ENCODE results near the gene PAX3.

The PAX3 gene

DNA sequence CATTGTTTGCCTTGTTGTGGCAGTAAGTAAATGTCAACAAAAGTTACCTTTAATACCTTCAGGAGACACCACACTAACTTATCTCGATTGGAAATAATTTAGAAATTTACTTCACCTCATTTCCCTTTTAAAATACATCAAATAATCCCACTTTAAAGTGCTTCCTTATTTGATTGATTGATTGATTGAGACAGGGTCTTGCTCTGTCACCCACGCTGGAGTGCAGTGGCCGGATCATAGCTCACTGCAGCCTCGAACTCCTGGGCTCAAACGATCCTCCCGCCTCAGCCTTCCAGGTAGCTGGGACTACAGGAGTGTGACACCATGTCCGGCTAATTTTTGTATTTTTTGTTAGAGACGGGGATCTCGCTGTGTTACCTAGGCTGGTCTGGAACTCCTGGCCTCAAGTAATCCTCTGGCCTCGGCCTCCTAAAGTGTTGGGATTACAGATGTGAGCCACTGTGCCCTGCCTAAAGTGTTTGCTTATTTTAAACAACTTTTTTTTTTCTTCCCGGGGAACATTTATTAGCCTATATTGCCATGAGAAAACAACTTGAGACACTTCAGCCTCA, 12.0 kb upstream of the PAX3 start:
- no peak for DNase-seq (ENCODE audit: low spot score)

DNA sequence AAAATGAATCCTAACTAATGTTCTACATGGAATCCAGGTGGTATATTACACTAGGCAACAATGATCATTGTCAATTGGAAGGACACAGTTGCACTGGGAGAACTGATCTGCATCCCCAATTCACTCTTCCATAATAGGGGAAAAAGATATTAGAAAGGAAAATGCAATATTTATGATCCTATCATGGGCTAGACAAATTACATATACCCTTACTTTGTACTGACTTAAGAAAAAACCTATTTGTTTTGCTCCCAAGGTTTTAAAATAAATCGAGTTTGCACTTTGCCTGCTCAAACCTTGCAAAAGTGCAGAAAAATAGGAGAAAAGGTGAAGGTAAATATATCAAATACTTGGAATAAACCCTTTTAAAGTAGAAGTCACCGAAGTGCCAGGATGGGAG, 11.0 kb upstream of the PAX3 start:
- no peak for DNase-seq (ENCODE audit: low spot score)

DNA sequence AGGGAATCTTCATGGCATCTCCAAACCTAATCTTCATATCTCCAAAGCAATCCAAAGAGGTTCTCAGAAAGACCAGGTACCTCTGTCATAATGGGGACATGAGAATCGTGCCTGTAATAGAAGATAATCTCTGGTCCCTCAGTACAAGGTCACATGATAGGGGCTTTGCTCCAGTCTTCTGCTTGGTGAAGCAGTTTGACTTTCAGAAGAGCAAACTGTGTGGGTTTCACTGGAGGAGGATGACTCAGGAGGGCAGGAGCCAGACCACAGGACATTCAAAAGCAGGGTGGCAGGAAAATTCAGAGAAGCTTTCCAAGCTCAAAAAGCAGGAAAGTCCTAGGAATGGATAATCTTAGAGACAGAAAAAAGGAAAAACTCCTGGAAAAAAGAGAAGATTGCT, 10.6 kb upstream of the PAX3 start:
- no peak for DNase-seq (ENCODE audit: low spot score)

DNA sequence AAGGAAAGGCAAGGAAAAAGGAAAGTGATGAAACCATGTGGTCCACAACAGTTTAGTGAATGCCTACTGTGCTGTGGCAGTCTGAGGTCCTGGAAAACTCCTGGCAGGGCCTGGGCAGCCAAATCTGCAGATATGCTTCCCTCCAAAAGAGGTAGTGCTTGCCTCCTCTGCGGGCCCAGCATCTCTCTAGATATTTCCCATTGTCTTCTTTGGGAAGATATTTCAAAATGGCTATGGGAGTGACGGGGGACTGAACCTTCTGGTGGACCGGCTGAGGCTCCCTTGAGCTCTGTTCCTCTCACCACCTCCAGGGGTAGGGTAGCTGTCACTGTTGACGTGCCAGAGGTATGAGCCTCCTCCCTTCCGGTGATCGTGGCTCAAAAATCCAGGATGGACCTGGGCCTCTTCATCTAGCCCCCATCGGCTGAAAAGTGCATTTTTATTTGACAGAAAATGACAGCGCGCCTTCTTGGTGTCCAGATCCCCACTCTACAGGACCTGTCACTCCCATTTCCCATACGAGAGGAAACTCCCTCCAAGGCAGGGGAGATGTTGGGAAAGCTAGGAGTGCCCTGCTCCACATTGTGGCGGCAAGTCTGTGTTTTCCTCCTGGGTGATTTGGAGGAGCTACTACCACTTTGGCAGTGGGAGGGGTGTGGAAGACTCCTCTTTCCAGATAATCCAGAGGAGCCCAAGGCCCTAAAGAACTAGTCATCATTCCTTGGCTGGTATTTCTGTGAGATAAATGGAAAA, 9.4 kb upstream of the PAX3 start:
- no peak for DNase-seq (ENCODE audit: low spot score)

DNA sequence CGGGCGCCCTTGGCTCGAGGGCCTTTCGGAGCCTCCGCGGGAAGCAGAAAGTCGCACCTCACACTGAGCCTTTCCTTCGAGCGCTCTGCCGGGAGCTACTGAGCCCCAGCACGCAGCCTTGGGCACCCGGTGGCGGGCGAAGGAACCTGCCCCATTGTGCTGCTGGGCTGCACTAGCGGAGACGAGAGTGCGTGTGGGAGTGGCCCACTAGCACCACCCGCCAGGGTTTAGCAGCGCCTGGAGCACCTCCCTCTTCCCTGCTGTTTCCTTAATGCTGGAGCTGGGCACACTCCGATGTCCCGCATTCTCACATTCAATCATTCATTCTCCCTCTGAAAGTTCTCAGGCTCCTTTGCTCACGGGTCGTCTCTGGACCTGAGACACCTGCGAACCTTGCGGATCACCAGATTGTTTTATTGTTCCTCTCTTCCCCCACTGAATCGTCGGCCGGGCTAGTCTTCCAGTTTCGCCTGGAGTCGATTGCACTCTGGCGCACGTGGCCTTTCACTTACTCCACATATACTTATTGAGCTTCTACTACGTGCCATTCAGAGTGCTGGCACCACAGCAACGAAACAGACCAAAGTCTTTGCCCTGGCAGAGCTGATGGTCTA, 8.5 kb upstream of the PAX3 start:
- peak; percentile 27 for DNase-seq (ENCODE audit: low spot score)

DNA sequence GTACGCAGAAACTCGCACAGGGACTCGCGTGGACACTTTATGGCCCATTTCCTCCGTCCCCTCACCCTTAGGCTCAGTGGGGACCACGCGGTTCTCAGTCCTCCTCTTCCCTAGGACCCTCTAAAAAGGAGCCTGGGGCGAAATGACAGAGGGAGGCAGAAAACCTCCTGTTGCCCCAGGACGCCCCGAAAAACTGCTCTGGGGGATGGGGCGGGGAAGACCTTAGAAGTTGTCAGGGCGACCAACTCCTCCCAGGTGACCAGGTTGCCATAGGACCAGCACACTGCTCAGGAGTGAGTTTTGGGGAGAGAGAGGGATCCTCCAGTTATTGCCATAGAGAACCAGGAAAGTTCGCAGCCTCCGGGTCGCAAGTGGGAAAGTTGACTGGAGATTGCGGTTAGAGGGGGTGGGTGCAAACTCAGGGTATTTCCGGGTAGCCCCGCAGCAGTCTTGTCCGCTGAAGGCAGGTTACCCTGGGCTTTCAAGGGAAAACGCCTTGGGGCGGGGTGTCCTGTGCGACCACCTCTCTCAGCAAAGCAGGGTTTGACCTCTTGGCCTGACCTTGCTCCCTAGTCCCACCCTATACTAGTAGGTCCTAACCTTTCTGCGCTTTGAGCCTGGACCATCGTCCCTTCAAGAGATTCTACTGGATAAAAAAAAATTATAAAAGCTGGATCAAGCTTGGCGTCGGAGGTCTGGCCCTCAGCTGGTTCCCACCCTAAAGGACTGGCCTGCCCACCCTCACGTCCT, 7.8 kb upstream of the PAX3 start:
- DNase-seq (ENCODE audit: low spot score) = peak; percentile 2

DNA sequence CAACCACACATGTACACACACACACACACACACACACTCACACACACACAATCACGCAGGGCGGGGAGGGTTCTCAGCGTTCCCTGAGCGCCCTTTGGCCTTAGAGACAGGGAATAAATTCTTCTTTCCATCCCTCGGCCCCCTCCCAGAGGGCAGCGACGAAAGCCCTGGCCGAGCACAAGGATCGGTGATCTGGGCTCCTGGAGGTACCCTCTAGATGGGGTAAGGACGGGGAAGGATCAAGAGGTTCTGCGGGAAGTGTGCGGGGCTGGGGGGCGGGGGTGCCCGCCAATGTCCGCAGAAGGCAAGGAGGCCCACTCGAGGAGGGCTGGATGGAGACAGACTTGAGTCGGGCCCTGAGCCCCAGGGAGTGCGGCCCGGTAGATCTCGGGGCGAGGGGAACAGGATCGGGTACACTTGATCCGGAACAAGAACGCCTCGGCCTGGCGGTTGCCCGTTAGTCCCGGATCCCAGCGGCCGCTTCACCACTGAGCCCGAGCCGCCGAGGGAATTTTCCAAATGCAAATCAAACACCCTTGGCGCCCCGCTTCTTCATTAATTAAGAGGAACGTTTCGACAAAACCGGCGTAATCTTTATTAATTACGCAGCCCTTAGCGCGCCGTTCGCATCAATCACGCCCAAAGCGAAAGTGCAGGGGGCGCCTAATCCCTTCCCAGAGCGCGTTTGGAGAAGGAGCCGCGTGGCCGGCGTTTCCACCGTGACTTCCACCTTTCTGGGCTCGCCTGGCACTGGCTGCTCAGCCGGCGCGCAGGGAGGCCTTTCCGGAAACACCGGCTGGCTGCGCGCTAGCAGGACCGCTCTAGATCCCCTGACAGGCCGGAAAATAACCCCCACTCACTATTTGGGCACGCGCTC, 7.0 kb upstream of the PAX3 start:
- DNase-seq (ENCODE audit: low spot score) = peak; percentile 57

DNA sequence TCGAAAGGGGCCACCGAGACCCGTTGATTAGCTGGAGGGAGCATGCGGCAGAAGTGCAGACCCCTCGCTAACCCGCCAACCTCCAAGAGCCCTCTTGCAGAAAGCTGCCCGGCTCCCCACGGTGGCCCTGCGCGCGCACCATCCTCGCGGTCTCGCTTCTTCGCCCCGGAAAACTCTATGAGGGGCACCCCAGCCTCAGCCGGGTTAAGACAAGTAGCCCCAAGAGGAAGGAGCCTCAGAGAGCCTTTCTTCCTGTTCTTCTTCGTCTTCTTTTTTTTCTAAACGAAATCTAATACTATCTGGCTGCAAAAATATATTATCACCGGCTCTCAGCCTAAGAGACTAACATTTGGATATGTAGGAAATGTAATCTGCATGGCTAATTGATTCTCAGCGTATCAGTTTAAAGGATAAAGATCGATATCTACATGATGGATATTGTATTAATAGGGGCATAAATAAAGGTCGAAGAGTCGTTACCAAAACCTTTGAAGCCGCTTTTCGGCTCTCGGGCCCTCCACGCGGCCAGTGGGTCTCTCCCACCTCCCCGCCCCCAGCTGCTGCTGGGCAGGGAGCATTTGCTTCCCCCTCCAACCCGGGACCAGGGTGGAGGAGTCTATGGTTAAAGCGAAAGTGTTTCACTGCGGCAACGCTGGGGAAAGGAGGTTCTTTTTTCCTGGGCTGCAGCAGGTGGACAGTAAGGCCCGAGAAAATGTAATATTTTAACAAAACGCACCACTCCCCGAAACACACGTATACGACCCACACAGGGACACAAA, 6.1 kb upstream of the PAX3 start:
- DNase-seq (ENCODE audit: low spot score) = peak; percentile 32

DNA sequence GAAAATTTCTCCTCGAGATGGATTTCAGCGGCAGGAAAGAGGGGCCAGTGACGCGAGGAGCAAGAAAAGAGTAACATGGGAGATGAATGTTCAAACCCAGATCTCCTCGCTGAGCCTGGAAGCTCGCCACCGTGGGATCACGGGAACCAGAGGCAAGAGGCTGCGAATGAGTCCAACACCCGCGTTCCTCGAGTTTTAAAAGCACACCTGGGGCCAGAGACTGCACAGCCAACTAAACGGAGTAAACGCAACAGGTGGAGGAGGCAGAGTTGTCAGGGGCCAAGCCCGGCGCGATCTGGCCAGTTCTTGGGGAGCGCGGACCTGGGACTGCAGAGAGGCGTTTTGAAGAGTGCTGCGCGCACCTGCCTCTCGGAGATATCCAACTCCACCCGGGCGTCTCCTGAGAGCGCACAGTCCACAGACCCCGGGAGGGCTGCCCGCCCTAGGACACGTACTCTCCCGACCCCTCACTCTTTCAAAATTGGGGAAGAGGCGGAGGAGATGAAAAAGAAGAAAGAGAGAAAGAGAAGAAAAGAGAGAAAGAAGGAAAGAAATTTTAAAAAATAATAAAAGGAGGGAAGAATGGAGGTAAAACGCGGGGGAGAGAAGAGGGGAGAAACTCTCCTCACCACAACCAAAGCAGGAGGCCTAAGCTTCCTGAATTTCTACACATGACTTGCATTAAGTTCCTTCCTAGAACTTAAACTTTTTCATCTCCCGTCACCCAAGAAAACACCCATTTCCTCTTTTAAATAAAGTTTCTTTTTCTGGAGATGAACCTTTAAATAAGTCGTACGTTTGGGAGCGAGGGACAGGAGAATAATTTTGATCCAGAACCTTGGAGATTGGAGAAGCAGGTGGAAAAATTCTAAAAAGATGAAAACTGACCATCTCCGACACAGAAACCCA, 5.3 kb upstream of the PAX3 start:
- DNase-seq (ENCODE audit: low spot score) = no peak

DNA sequence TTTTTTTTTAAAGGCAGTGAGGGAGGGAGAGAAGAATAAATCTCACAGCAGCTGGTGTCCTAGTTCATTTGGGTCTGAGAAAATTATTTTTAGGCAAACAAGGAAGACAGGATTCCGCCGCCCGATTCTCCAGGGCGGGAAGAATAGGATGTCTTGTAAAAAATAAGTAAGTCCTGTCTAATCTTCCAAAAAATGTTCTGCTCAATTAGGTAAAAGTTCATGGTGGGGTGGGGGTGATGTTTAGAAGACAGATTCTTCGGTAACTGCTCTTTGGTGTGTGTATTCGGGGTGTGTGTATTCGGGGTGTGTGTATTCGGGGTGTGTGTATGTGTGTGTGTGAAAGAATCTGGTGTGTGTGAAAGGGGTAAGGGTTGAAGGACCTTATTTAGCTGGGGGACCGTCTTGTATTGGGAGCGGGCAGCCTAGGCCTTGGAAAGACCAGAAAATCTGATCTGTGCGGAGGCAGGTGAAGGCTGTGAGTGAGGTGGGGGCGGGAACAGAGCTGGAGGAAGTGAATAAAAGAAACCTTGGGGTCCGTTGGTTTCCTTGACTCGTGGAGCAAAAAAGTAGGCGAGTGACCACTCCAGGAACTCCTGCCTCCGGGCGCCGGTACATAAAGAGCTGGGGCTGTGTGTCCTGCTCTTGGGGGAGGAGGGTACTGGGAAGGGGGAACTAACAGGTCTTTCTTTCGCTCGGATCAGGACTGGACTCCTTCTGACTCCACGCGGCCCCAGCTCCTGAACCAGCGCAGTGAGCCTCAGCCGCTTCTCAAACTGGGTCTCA, 4.4 kb upstream of the PAX3 start:
- no peak for DNase-seq (ENCODE audit: low spot score)

DNA sequence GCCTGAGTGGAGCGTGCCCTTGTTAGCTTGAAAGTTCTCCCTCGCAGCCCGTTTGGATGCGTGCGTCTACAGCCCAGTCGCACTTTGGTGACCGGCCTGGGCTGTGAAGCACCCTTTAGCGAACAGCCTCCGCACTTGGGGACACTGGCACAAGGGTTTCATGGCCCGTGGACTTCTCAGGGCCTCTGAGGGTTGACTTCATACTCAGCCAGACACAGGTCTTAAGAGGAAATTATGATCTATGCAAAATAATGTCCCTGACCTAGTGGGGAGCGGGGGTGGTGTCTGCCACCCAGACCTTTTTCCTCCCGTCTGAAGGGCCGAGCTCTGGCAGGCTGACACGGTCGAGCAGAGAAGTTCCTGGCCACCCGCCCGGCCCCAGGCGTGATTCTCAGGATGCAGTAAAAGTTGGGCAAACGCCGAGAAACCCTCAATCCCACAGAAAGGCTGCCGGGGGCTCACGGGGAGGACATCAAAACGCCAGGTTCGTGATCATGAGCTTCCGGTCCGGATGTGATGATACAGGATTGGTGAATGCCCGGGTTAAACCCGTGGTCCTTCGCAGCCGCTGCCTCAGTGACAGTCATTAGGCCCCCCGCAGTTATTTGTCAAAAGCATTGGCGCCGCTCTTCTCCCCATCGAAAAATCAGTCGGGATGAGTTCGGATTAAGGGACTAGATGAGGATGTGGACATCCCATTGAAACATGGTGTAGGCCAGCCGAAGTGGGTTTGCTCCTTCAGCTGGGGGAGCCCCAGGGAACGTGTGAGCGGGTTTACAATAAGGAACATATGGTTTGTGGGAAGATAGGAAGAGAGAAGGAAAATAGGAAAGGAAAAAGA, 3.6 kb upstream of the PAX3 start:
- DNase-seq (ENCODE audit: low spot score) = no peak

DNA sequence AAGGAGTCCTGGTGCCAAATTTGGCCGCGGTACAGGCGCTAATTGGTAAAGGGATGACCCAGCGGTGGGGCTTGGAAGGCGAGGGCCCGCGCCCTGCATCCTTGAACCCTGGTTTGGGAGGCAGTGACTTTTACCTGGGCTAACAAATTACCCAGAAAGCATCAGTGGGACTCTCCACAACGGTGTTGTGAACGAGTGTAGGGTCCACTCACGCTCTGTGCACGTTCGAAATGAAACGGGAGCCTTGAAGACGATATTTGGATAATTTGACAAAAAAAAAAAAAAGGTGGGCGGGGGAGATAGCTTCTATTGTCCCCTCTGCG, 3.0 kb upstream of the PAX3 start:
- DNase-seq (ENCODE audit: low spot score) = no peak

DNA sequence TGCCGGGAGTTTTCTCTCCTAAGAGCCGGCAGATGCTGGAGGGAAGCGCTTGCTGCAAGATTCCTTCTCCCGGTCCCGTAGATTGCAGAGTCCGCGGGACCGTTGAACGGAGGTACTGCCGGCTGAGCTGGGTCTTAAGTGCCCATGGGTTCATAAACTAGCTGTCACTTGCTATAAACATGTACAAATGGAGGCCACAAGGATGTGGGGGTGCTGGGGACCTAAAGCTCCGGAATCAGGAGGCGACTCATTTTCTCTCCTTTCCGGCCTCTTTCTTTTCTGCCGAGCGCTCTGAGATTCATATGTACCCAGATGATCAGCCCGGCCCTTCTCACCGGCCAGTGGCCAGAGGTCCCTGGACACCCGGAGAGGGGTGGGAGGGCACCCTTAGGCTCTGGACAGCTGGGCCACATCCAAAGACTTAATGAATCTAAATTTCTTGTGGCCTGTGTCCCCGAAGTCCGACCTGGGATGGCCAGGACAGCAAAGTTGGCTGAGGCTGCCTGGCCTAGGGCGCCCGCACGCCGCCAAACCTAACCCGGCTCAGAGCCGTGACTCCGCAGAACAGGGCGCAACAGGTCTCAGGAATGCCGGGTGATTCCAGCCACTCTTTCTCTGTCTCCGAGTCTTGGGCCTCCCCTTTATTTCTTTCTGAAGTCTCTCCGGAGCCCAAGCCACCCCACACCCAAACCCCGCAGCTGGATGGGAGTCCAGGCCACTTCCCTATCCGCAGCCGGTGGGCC, 2.4 kb upstream of the PAX3 start:
- DNase-seq (ENCODE audit: low spot score) = no peak

DNA sequence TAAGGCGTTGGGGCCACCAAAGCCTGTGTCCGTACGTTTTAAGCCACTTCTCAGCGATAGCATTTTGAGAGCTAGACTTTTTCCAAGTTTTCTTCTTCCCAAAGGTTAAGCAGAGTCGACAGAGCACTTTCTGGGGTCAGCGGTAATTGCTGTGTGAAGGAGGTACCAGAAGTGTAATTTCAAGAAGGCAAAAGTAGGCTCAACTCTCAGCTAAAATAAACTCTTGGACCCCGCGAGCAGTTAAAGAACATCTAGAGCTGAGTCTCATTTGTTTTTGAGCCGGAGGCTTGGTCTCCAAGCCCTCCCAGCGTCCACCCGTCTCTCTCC, 1.9 kb upstream of the PAX3 start:
- DNase-seq (ENCODE audit: low spot score) = no peak

DNA sequence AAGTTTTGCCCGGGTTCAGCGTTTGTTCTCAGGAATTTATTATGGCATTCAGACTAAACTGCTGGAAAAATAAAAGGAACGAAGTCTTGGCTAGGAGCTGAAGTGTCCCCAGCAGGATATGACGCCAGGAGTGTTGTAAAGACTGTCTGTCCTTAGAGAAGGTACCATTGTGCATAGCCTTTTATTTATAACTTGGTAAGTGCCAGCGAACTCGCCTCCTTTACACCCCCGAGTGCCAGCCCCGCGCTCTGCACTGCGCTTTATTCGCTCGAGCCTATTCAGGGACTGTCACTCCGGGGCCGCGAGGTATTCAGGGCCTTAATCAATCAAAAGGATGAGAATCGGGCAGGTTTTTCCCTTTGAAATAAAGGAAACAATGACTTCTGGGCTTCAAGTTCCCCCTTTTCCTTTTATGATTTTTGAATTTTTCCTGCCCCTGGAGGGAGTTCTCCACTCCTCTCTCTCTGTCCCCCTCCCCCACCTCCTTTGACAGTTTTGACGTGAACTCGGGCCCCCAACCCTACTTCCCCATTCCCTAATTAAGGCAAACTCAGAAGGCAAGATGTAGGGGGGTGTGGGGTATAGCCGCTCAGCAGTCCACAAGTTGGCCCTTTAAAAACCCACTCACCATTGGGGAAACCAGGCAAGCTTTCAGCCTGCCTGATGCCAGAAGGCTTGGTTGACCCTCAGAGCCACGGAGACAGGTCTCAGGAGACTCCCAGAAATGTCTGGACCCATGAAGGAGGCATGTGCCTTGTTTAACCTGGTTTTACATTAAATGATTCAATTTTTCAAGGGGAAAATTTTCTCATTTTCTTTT, 1.3 kb upstream of the PAX3 start:
- no peak for DNase-seq (ENCODE audit: low spot score)

DNA sequence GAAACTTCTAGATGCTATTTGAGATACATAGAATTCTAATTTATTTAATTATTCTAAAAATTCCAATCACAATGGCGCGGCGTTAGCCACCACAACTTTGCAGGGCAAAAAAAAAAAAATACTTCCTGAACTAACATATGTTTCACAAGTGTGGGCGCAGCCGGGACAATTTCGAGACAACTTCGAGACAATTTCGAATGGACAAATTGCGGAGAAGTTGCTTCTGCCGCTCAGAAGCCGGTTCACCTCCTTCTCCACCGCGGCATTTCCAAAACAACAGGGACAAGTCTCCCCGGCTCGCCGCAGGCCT, 842 bp downstream of the PAX3 start:
- DNase-seq (ENCODE audit: low spot score) = no peak

DNA sequence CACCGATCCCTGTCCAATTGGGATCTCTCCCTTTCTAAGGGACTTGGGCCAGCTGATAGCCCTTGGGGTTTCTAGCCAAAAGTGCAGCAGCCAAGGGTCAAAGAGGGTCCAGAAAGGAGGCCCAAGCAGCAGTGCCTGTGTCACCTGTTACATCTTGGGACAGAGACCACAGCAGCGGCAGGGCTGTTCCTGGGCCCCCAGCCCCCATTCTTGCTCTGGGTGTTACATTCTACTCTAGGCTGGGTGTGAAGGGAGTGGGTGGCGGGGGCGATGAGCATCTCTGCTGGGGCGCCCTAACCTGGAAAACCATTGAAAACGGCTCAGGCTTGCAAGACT, 1.2 kb downstream of the PAX3 start:
- DNase-seq (ENCODE audit: low spot score) = no peak

All from SW480 (cell line).